Loucy (cell line): ENCODE measurements around the gene PTPRT.

Source experiments
- EZH2phosphoT487 ChIP-seq: fragments of 200-600 bp; IDR thresholded peaks from 2 replicates; pipeline ENCODE4 v1.6.1; 2018; ENCODE audit warnings: antibody characterized with exemption, mild to moderate bottlenecking, moderate library complexity, borderline replicate concordance
- TF ChIP-seq, protein P1 (sequence below): fragments of 200-600 bp; sonication (generic); conservative IDR thresholded peaks from 2 replicates; pipeline ENCODE4 v1.5.1; 2014; ENCODE audit warnings: mild to moderate bottlenecking, antibody characterized with exemption, low read length

GRCh38 chr20:42790111-42790510 is 399.6 kb downstream of the PTPRT start:
- TF ChIP-seq, protein P1, sequence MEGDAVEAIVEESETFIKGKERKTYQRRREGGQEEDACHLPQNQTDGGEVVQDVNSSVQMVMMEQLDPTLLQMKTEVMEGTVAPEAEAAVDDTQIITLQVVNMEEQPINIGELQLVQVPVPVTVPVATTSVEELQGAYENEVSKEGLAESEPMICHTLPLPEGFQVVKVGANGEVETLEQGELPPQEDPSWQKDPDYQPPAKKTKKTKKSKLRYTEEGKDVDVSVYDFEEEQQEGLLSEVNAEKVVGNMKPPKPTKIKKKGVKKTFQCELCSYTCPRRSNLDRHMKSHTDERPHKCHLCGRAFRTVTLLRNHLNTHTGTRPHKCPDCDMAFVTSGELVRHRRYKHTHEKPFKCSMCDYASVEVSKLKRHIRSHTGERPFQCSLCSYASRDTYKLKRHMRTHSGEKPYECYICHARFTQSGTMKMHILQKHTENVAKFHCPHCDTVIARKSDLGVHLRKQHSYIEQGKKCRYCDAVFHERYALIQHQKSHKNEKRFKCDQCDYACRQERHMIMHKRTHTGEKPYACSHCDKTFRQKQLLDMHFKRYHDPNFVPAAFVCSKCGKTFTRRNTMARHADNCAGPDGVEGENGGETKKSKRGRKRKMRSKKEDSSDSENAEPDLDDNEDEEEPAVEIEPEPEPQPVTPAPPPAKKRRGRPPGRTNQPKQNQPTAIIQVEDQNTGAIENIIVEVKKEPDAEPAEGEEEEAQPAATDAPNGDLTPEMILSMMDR: no peak
- TF ChIP-seq EZH2phosphoT487: no peak
